ENCODE results near the gene KREMEN1. TPM values are rescaled to one million over a fixed set of nuclear protein-coding genes. Genes with fewer than 3 reads are reported as not detected.

KREMEN1 gene
- polyA plus RNA-seq, 1 of the 3 experiments (the other 2 are of a cell fraction): 10.0 TPM

GRCh38 chr22:29029202-29030000, 43.4 kb upstream of the KREMEN1 start:
- no peak overlapping the region for H2AFZ ChIP-seq (ENCODE audit: low read depth)
- no peak overlapping the region for H3K9ac ChIP-seq
- peaks cover 21% of the 10 kb centered on the region for H3F3A ChIP-seq (replicated peaks; ENCODE audit: insufficient read depth)
- WGBS (ENCODE audit: low lambda C conversion rate): 93% methylated on average over 9 of the region's 9 CpGs
- TF ChIP-seq RAD21 (IDR thresholded peaks at IDR 0.05; ENCODE audit: low read length) (no peak), TAF1 (IDR thresholded peaks at IDR 0.05; ENCODE audit: borderline replicate concordance, low read depth, low read length) (no peak)
- H3K9me2 ChIP-seq: no peaks in the 10 kb centered on the region
- no peak overlapping the region for H3K27ac ChIP-seq (ENCODE audit: low read depth in 2 of 2, low read length in 1 of 2)
- POLR2A ChIA-PET: no interaction called here
- H3K4me1 ChIP-seq (ENCODE audit: control insufficient read depth in 1 of 2, insufficient read depth in 2 of 2, low read depth in 1 of 2, low read length in 1 of 2): peaks cover 22 to 32% of the 10 kb centered on the region in 2 experiments
- peaks cover 22% of the 10 kb centered on the region; the same call in 1 of the 2 replicates for H3K79me2 ChIP-seq (ENCODE audit: insufficient read depth)
- H3K36me3 ChIP-seq (replicated peaks in 1 of 2; ENCODE audit: control insufficient read depth in 1 of 2, insufficient read depth in 2 of 2, low read length in 1 of 2): no peaks in the 10 kb centered on the region
- no peaks in the 10 kb centered on the region for H3K27me3 ChIP-seq (ENCODE audit: insufficient read depth)
- H3K9me3 ChIP-seq: no peaks in the 10 kb centered on the region
- peak overlapping the region; percentile 80 for H3K4me2 ChIP-seq
- DNase-seq: no peak
- CTCF ChIA-PET: interaction anchor here (2.4 to 3.9 kb wide), 2 partner anchors 11 to 173 kb away, joined by 12 to 20 read pairs; no protein-coding TSS in a partner anchor
- H3K4me3 ChIP-seq (ENCODE audit: low read depth in 2 of 2, low read length in 1 of 2): no peak overlapping the region
- no peaks in the 10 kb centered on the region for H4K20me1 ChIP-seq (ENCODE audit: insufficient read depth)

- Histone ChIP-seq H3K79me2 (ENCODE audit: insufficient read depth) (peaks cover 29% of the 10 kb centered on the region; the same call in 1 of the 2 replicates), H3K4me2 (peak overlapping the region; percentile 80), H3K27ac (ENCODE audit: low read depth in 2 of 2, low read length in 1 of 2) (peak overlapping the region; percentile 86 to 99), H3F3A (replicated peaks; ENCODE audit: insufficient read depth) (peaks cover 21% of the 10 kb centered on the region), H4K20me1 (ENCODE audit: insufficient read depth) (no peaks in the 10 kb centered on the region), H2AFZ (ENCODE audit: low read depth) (peak overlapping the region; percentile 73; the same call in 1 of the 2 replicates), H3K36me3 (replicated peaks in 1 of 2; ENCODE audit: control insufficient read depth in 1 of 2, insufficient read depth in 2 of 2, low read length in 1 of 2) (no peaks in the 10 kb centered on the region), H3K4me1 (ENCODE audit: control insufficient read depth in 1 of 2, insufficient read depth in 2 of 2, low read depth in 1 of 2, low read length in 1 of 2) (peaks cover 22 to 32% of the 10 kb centered on the region in 2 experiments), H3K27me3 (ENCODE audit: insufficient read depth) (no peaks in the 10 kb centered on the region), H3K9me2 (no peaks in the 10 kb centered on the region), H3K9me3 (no peaks in the 10 kb centered on the region), H3K4me3 (ENCODE audit: low read depth in 2 of 2, low read length in 1 of 2) (peak overlapping the region; percentile 46 to 54), H3K9ac (peak overlapping the region; percentile 80)
- WGBS (ENCODE audit: low lambda C conversion rate): 45% methylated on average over 20 of the region's 20 CpGs
- no peak for DNase-seq
- ChIA-PET POLR2A (interaction anchor here (1.0 to 1.3 kb wide), 2 partner anchors 112 to 147 kb away, joined by 3 to 4 read pairs; partner anchors contain the start of gene ZNRF3), CTCF (interaction anchor here (0.8 to 3.9 kb wide), 6 partner anchors 10 to 429 kb away, joined by 3 to 20 read pairs (median 7); no protein-coding TSS in a partner anchor)
- TF ChIP-seq GATA2 (CRISPR knock-in tag; IDR thresholded peaks at IDR 0.05) (0 out of 2 replicates have a peak, but pooled peaks have one; percentile 20), FOSL2 (IDR thresholded peaks at IDR 0.05; ENCODE audit: borderline replicate concordance, low read depth) (no peak), EZH2phosphoT487 (IDR thresholded peaks at IDR 0.05; ENCODE audit: borderline replicate concordance, low read depth) (no peak), ELF1 (IDR thresholded peaks at IDR 0.05) (no peak), JUND (IDR thresholded peaks at IDR 0.05) (no peak), SIN3A (IDR thresholded peaks at IDR 0.05; ENCODE audit: borderline replicate concordance, low read depth, low read length) (no peak), NFIC (IDR thresholded peaks at IDR 0.05; ENCODE audit: borderline replicate concordance) (no peak), USF1 (IDR thresholded peaks at IDR 0.05; ENCODE audit: borderline replicate concordance, low read depth) (no peak)
These were observed 42.7 kb upstream of the KREMEN1 start for GRCh38 chr22:29030016-29030617.
